Ascending aorta (tissue), 2 donors: ENCODE results near the gene ARID3C. TPM values are rescaled to one million over a fixed set of nuclear protein-coding genes. Genes with fewer than 3 reads are reported as not detected.
A peak's percentile ranks its signal among the peaks of the same experiment; 100 is the strongest.

ENCODE experiments used
- DNase-seq, 2 donors: peaks; one replicate each; pipeline ENCODE4 v3.0.0-alpha.2; 2019; ENCODE audit warnings: low spot score in 2 of 2
- H3K27ac ChIP-seq, 2 donors: fragments of 200-600 bp; sonication (generic); one replicate each; pipeline ENCODE4 v1.5.1; 2016 to 2017; ENCODE audit warnings: mild to moderate bottlenecking in 1 of 2
- H3K27me3 ChIP-seq: fragments of 200-600 bp; sonication (generic); one replicate; pipeline ENCODE4 v1.5.1; 2017
- H3K36me3 ChIP-seq, 2 donors: fragments of 200-600 bp; sonication (generic); one replicate each; pipeline ENCODE4 v1.5.1; 2016
- H3K4me1 ChIP-seq, 2 donors: fragments of 200-600 bp; sonication (generic); one replicate each; pipeline ENCODE4 v1.5.1; 2016 to 2017; ENCODE audit warnings: mild to moderate bottlenecking in 1 of 2
- H3K4me3 ChIP-seq, 2 donors: fragments of 200-600 bp; sonication (generic); one replicate each; pipeline ENCODE4 v1.5.1; 2016 to 2017; ENCODE audit warnings: mild to moderate bottlenecking in 1 of 2
- H3K9me3 ChIP-seq, 2 donors: fragments of 200-600 bp; sonication (generic); one replicate each; pipeline ENCODE4 v1.5.1; 2016
- CTCF ChIP-seq, 3 experiments: fragments of 200-600 bp in 2 of 3; fragments of 450-650 bp in 1 of 3; sonication (generic) in 2 of 3; IDR thresholded peaks; one replicate each; pipeline ENCODE4 v1.5.1; 2016 to 2019; ENCODE audit warnings: antibody characterized with exemption in 3 of 3, mild to moderate bottlenecking in 1 of 3, moderate library complexity in 1 of 3
- intact Hi-C: fragments of 100-400 bp; cut with DNase I; formaldehyde crosslinking; loops from one replicate; pipeline ENCODE4 v1.15.1; 2023
- total RNA-seq: library from RNA; depleted of rRNA; stranded (reverse); fragments of >200 nt; gene quantifications from one replicate; pipeline ENCODE4 v1.1.0, GENCODE V29; 2016

ARID3C gene
- total RNA-seq, 1 donor from 2014 or later = not detected

GRCh38 chr9:34580358-34580757 is 48.5 kb downstream of the ARID3C start:
- H3K9me3 ChIP-seq = no peaks in the 10 kb centered on the region
- intact Hi-C loops = no loop called here
- peaks cover 3% of the 10 kb centered on the region for H3K27me3 ChIP-seq
- no peaks in the 10 kb centered on the region for H3K36me3 ChIP-seq
- H3K4me1 ChIP-seq = peaks cover 0 to 5% of the 10 kb centered on the region in 2 donors
- H3K4me3 ChIP-seq = no peak overlapping the region
- DNase-seq = no peak
- no peak for TF ChIP-seq CTCF (IDR thresholded peaks at IDR 0.05)
- no peak overlapping the region for H3K27ac ChIP-seq

GRCh38 chr9:34579808-34580163 is 49.1 kb downstream of the ARID3C start:
- no peak overlapping the region for H3K4me3 ChIP-seq
- H3K9me3 ChIP-seq = no peaks in the 10 kb centered on the region
- H3K4me1 ChIP-seq = peaks cover 0 to 5% of the 10 kb centered on the region in 2 donors
- intact Hi-C loops = no loop called here
- no peaks in the 10 kb centered on the region for H3K36me3 ChIP-seq
- TF ChIP-seq CTCF (IDR thresholded peaks at IDR 0.05) = no peak
- DNase-seq = no peak
- H3K27me3 ChIP-seq = peaks cover 3% of the 10 kb centered on the region
- no peak overlapping the region for H3K27ac ChIP-seq

- no peaks in the 10 kb centered on the region for H3K9me3 ChIP-seq
- no peak for TF ChIP-seq CTCF (IDR thresholded peaks at IDR 0.05)
- H3K27me3 ChIP-seq = peaks cover 3% of the 10 kb centered on the region
- no peaks in the 10 kb centered on the region for H3K36me3 ChIP-seq
- no peak for DNase-seq
- H3K4me3 ChIP-seq = no peak overlapping the region
- H3K27ac ChIP-seq = no peak overlapping the region
- intact Hi-C loops = no loop called here
- peaks cover 0 to 5% of the 10 kb centered on the region in 2 donors for H3K4me1 ChIP-seq
These were observed 49.6 kb downstream of the ARID3C start for GRCh38 chr9:34579104-34579807.

- intact Hi-C loops = no loop called here
These were observed 50.4 kb downstream of the ARID3C start for GRCh38 chr9:34578241-34579103.

More at GRCh38 chr9:34578241-34579103, 50.4 kb downstream of the ARID3C start:
- no peak for TF ChIP-seq CTCF (IDR thresholded peaks at IDR 0.05)
- Histone ChIP-seq H3K27ac (no peak overlapping the region), H3K27me3 (peaks cover 3% of the 10 kb centered on the region), H3K36me3 (no peaks in the 10 kb centered on the region), H3K9me3 (no peaks in the 10 kb centered on the region), H3K4me3 (peak overlapping the region; percentile 45 to 55), H3K4me1 (peaks cover 0 to 5% of the 10 kb centered on the region in 2 donors)
- DNase-seq = no peak
